ENCODE measurements around the gene QDPR. TPM values are rescaled to one million over a fixed set of nuclear protein-coding genes. Genes with fewer than 3 reads are reported as not detected.
"Not testable (repeated sequence)": the region's sequence is repeated elsewhere in the genome, so short reads cannot be mapped to it uniquely, and the experiment has no call there.

Gene QDPR
- total and polyA plus RNA-seq, 12 donors: 21.6 to 68.4 (median 54.9) TPM

DNA sequence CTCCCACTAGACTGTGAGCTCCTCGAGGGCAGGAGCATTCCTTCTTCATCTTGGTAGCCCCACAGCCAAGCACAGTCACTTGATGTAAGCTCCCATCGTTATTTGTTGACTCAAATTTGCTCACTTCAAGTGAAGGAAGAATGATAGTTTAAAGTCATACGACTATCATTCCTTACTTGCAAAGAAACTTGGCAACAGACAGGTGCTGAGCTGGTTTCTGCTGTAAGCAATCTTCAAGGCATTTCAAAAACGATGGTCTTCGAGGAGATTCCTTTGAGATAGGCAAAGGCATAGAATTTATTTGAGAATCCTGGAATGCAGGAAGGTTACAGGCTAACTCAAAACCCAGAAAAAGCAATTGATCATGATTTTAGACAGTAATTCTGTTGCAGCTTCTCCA, 64.8 kb downstream of the QDPR start:
- TF ChIP-seq, protein P1, sequence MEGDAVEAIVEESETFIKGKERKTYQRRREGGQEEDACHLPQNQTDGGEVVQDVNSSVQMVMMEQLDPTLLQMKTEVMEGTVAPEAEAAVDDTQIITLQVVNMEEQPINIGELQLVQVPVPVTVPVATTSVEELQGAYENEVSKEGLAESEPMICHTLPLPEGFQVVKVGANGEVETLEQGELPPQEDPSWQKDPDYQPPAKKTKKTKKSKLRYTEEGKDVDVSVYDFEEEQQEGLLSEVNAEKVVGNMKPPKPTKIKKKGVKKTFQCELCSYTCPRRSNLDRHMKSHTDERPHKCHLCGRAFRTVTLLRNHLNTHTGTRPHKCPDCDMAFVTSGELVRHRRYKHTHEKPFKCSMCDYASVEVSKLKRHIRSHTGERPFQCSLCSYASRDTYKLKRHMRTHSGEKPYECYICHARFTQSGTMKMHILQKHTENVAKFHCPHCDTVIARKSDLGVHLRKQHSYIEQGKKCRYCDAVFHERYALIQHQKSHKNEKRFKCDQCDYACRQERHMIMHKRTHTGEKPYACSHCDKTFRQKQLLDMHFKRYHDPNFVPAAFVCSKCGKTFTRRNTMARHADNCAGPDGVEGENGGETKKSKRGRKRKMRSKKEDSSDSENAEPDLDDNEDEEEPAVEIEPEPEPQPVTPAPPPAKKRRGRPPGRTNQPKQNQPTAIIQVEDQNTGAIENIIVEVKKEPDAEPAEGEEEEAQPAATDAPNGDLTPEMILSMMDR (IDR thresholded peaks at IDR 0.05): no peak
- intact Hi-C loops (cut with DNase I): loop anchor here (1.0 to 10.0 kb wide), 8 partner anchors 95 to 1160 kb away; no protein-coding TSS in a partner anchor
- ATAC-seq (no peak), DNase-seq (no peak)
- H3K36me3 ChIP-seq: no peaks in the 10 kb centered on the region
- no peak overlapping the region for H3K4me3 ChIP-seq
- WGBS, 2 donors: 78 to 84% methylated on average over 5 of the region's 5 CpGs
- no peaks in the 10 kb centered on the region for H3K27me3 ChIP-seq
- H3K4me1 ChIP-seq: peaks cover 0 to 9% (median 0%) of the 10 kb centered on the region in 9 donors
- H3K9me3 ChIP-seq: peaks cover 0 to 30% (median 2%) of the 10 kb centered on the region in 11 donors
- H3K27ac ChIP-seq: no peak overlapping the region

DNA sequence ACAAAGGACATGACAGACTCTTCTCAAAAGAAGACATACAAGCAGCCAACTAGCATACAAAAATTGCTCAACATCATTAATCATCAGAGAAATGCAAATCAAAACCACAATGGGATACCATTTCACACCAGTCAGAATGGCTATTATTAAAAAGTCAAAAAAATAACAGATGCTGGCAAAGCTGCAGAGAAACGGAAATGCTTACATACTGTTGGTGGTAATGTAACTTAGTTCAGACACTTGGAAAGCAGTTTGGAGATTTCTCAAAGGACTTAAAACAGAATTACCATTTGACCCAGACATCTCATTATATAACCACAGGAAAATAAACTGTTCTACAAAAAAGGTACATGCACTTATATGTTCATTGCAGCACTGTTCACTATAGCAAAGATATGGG, 69.4 kb downstream of the QDPR start:
- not testable (repeated sequence) for DNase-seq, H3K4me1 ChIP-seq, H3K27me3 ChIP-seq, H3K36me3 ChIP-seq, ATAC-seq, H3K4me3 ChIP-seq, H3K27ac ChIP-seq
- 69 to 72% methylated on average over 1 of the region's 1 CpG for WGBS, 2 donors
- peaks cover 0 to 40% (median 4%) of the 10 kb centered on the region in 11 donors for H3K9me3 ChIP-seq
- intact Hi-C loops (cut with DNase I): loop anchor here in 5 of 10 donors (10.0 kb wide), 2 partner anchors 98 to 1148 kb away; no protein-coding TSS in a partner anchor

DNA sequence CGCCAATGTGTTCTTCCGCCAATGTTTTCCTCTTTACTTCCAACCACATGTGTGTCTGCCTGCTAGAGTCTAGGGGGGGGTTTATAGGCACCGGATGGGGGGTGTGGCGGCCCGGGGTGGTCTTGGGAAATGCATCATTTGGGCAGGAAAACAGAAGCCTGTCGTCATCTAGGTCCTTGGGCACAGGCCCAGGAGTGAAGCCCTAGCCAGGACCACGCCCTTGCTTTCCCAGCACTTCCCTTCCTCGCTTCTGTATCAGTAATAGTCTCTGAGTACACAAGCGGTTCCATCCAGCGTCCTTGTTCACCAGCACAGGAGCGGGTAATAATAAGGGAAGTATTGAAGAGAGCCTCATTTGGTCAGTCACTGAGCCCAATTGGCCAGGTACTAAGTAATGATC, 74.5 kb downstream of the QDPR start:
- Histone ChIP-seq H3K27me3 (no peaks in the 10 kb centered on the region), H3K27ac (peak overlapping the region in 3 of 10 donors; percentile 32 to 48 (median 41)), H3K4me1 (peaks cover 0 to 4% (median 0%) of the 10 kb centered on the region in 9 donors), H3K4me3 (no peak overlapping the region), H3K36me3 (no peaks in the 10 kb centered on the region), H3K9me3 (peaks cover 0 to 14% (median 4%) of the 10 kb centered on the region in 11 donors)
- 60 to 66% methylated on average over 11 of the region's 11 CpGs for WGBS, 2 donors
- intact Hi-C loops (cut with DNase I): no loop called here
- peak; percentile 15 to 35 for DNase-seq
- TF ChIP-seq, protein P1 (IDR thresholded peaks at IDR 0.05): no peak
- ATAC-seq: peak; percentile 70 to 97 (median 84)

DNA sequence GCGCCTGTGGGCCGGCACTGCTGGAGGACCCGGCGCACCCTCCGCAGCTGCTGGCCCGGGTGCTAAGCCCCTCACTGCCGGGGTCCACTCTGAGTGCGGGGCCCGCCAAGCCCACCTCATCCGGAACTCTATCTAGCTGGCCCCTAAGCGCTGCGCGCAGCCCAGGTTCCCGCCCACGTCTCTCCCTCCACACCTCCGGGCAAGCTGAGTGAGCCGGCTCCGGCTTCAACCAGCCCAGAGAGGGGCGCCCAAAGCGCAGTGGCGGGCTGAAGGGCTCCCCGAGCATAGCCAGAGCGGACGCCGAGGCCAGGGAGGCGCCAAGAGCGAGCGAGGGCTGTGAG, 75.2 kb downstream of the QDPR start:
- 96 to 97% methylated on average over 23 to 28 of the region's 28 CpGs for WGBS, 2 donors
- DNase-seq: no peak
- peak in 1 of 8 donors; percentile 61 for ATAC-seq
- intact Hi-C loops (cut with DNase I): no loop called here
- peaks cover 0 to 7% (median 0%) of the 10 kb centered on the region in 11 donors for H3K9me3 ChIP-seq
- no peaks in the 10 kb centered on the region for H3K27me3 ChIP-seq
- H3K4me3 ChIP-seq: no peak overlapping the region
- H3K4me1 ChIP-seq: peaks cover 0 to 4% (median 0%) of the 10 kb centered on the region in 9 donors
- no peaks in the 10 kb centered on the region for H3K36me3 ChIP-seq
- TF ChIP-seq, protein P1 (IDR thresholded peaks at IDR 0.05): no peak
- peak overlapping the region in 1 of 10 donors; percentile 48 for H3K27ac ChIP-seq

Other genes with a start within 250 kb of the QDPR start
- gene CLRN2, start 3.1 kb upstream of the QDPR start, total RNA-seq: not detected
- not detected for gene CLRN2, start 3.1 kb upstream of the QDPR start, polyA plus RNA-seq
- 100 to 1,000 TPM in 1 of 10 donors, 10 to 100 TPM in 9; 55.5 to 222 (median 65.4) TPM for gene LAP3, start 65.1 kb upstream of the QDPR start, total RNA-seq
- gene LAP3, start 65.1 kb upstream of the QDPR start, polyA plus RNA-seq: 10 to 100 TPM; 21.9 to 58.0 TPM
- 10 to 100 TPM; 13.8 to 23.1 (median 17.4) TPM for gene MED28, start 102.6 kb upstream of the QDPR start, total RNA-seq
- gene MED28, start 102.6 kb upstream of the QDPR start, polyA plus RNA-seq: 1 to 10 TPM; 6.3 to 7.3 TPM

Measured in heart right ventricle (tissue), 16 donors.